ENCODE measurements around the gene OR6X1.
"Not testable (repeated sequence)": the region's sequence is repeated elsewhere in the genome, so short reads cannot be mapped to it uniquely, and the experiment has no call there.

The OR6X1 gene

DNA sequence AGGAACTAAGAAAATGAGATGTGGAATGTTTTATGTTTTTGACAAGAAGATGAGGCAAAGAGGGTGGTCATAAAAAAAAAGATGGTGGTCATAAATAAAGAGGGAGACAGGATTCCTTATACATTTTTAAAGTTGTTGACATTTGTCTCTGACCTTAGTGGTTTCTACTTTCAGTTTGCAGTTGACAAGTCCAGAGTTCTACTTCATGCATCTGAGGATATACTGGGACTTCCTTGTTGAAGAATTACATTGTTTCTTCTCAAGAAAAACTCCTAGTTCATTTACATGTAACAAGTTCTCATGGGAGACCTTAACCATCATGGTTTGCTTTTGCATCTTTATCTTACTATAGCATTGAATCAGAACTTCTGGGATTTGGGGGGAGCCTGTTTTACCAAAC, 1.2 kb downstream of the OR6X1 start:
- DNase-seq (ENCODE audit: low read depth): no peak

DNA sequence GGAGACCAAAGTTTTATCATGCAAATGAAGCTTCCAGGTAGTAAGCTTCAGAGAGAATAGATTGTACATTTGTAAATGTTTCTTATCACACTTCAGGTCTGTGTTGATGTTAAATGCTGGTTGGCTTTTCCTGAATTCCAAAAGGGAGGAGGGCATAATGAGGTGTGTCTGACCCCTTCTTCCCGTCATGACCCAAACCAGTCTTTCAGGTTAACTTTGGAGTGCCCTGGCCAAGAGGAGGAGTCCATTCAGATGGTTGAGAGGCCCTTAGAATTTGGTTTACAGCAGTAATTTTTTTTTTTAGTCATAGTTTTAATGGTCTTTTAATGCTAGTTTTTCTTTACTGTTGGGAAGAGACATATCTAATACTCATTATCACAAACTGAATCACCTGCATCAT, 2.5 kb downstream of the OR6X1 start:
- DNase-seq (ENCODE audit: low read depth): no peak

DNA sequence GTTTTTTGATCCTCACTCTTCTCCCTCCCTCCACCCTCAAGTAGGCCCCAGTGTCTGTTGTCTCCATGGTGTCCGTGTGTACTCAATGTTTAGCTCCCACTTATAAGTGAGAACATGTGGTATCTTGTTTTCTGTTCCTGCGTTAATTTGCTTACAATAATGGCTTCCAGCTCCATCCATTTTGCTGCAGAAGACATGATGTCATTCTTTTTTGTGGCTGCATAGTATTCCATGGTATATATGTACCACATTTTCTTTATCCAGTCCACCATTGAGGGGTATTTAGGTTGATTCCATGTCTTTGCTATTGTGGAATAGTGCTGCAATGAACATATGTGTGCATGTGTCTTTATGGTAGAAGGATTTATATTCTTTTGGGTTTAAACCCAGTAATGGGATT, 6.0 kb downstream of the OR6X1 start:
- DNase-seq (ENCODE audit: low read depth): not testable (repeated sequence)

DNA sequence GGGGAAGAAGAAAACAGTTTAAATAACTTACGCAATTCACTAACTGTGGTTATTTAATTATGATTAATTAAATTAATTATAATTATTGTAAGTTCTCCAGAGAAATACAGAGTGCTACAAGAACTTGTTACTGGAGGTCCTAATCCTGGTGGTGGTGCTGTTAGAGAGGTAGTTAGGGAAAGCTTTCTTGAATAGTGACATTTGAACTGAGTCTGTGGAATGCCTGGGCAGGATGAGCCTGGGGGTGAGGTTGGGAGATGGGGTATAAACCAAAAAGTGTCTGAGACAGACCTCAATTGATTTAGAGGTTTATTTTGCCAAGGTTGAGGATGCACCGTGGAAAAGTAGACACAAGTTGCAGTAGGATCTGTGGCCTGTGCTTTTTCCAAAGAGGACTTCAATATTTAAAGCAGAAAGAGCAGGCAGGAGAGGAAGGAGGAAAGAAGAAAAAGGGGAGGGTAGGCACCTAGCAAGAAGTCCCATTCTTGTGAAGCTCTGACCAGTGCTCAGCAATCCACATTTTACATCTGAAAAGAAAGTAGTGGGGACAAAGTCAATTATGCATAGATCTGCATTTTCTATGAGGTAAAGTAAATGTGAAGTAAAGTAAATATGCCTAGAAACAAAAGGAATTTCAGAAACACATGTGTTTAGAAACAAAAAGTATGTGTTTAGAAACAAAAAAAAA, 8.4 kb downstream of the OR6X1 start:
- DNase-seq (ENCODE audit: low read depth): no peak

DNA sequence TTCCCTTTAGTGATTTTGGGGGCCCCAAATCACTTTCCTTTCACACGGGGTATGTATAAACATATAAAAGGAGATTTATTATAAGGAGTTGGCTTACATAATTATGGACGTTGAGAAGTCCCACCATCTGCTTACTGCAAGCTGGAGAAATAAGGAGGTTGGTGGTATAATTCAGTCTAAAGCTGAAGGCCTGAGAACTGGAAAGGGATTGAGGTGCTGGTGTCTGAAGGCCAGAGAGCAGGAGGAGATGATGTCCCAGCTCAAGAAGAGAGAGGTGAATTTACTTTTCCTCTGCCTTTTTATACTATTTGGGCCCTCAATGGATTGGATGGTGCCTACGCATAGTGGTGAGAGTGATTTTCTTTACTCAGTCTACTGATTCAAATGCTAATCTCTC, 11.6 kb downstream of the OR6X1 start:
- DNase-seq (ENCODE audit: low read depth): no peak

DNA sequence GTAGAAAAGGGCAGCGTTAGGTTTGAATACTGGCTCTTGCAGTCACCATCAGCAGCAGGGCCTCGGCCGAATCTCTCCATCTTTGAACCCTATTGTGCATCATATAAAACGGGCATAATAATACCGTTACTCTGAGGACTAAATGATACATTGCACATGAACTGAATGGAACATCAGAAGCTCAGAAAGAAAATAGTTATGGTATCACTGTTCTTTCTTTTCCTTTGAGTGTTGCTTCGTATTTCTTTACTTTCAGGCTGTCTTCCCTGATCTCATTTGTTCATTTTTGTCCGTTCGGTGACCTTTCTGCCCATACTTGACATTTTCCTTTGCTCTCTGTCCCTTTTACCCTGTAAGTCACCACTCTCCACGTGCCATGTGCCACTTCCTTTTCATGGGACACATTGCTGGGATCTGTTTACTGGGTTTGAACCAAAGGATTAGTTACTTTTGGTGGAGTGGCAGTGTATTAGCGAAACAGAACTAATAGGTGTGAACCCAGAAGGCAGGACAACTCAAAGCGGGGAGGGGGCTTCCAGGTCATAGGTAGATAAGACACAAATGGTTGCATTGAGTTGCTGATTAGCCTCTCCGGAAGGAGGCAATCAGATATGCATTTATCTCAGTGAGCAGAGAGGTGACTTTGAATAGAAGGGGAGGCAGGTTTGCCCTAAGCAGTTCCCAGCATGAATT, 12.1 kb downstream of the OR6X1 start:
- DNase-seq (ENCODE audit: low read depth): no peak

DNA sequence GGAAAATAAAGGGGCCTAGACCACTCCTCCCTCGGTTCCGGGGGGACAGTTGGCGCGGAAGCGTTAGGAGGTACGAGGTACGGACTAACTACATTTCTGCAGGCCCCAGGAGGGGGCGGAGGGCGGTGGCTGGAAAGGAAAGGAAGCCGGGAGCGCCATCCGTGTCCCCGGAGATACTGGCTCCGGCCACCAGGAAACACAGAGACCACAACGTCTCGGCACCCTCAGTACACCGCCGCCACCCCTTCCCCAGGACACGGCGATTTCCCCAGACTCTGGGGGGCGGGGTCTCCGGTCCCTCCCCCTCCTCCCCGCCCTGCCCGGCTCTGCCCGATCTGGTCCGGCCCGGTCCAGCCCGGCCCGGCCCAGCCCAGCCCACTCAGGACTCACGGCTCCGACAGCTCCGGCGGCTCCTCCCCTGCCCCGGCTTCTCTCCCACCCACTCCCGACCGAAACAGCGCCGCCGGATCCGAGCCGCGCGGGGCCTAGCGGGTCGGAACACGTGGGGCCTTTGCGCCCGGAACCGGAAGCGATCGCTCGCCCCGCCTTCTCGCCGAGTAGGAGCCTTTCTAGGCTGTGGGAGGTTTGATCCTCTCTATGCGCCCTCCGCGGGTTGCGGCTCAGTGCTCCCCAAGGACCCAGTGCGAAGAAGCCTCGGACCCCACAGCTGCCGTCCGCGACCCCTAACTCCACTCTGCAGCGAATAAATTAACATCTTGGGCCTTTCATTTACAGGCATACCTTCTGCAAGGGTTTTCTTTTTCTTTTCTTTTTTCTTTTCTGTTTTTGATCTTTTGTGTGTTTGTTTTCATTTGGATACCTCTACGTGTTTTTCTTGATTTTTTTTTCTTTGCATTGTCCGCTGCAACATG, 12.9 kb downstream of the OR6X1 start, which contains the start of gene ZNF202:
TSS of gene ZNF202 (minus strand) at position 502 of the 872 bp plus-strand sequence. CDS start 10,772 bp downstream, outside the sequence.
- DNase-seq (ENCODE audit: low read depth): peak; percentile 90

DNA sequence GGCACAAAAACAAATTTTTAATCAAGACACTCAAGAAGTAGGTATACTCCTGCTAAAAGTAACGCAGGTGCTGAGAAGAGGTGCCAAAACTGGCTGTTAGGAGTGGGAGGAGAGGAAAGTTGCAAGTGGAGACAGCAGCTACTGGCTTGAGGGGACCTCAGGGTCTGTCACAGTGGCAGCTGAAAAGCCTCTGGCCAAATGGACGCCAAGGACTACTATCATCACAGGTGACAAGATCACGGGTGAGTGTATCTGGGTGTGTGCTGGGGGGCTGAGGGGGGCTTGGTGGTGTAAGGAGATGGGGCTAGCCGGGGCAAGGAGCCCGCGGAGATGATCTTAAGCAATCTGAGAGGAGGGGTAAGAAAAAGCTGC, 13.5 kb downstream of the OR6X1 start:
- DNase-seq (ENCODE audit: low read depth): no peak

DNA sequence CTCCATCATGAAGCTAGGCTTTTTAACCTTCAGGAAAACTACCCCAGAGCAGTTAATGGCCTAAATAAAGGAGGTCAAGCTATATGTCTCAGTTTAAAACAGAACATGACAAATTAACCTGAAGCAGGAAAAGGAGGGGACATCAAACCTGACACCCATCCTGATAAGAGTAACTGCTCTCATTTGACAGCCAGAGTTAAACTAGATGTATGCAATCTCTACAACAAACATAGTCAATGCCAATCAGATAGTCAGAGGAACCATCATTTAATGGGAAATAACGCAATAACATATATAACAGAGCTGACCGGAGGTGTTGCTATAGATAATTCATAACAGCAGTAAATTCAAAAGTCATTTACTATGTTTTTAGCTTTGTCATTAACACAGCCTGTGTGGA, 15.9 kb downstream of the OR6X1 start:
- DNase-seq (ENCODE audit: low read depth): no peak

DNA sequence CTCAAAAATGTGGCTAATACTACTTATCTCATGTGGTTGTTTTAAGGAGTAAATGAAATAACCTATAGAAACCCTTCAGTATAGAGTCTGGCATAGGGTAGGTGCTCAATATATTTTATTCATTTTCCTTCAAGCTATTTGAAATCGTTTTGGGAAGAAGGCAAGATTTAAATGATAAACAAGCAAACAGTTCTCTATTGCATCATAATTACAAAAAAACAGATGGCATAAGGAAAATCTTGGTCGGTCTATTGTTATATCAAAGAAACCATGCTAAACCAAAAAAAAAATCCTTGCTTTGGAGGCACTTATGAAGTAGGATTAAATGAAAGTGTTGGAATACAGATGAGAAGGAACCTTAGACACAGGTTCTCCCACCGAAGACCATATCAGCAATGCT, 17.5 kb downstream of the OR6X1 start:
- no peak for DNase-seq (ENCODE audit: low read depth)

DNA sequence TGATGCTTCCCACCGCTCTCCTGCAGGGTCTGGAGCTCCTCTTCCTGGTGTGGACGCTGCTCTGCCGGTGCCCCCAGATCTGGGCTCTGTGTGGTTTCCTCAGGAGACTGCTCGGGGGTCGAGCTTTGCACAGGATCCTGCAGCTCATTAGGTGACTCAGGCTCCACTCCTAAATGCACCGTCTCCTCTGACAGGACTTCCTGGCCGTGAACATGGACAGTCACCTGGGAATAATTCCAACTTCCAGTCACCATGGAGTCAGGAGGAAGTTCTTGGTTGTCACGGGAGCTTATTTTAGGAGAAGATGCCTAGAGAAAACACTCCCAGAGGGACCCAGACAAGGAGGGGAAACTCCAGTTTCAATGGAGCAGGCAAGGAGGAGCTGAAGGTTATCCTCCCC, 24.7 kb downstream of the OR6X1 start:
- no peak for DNase-seq (ENCODE audit: low read depth)

DNA sequence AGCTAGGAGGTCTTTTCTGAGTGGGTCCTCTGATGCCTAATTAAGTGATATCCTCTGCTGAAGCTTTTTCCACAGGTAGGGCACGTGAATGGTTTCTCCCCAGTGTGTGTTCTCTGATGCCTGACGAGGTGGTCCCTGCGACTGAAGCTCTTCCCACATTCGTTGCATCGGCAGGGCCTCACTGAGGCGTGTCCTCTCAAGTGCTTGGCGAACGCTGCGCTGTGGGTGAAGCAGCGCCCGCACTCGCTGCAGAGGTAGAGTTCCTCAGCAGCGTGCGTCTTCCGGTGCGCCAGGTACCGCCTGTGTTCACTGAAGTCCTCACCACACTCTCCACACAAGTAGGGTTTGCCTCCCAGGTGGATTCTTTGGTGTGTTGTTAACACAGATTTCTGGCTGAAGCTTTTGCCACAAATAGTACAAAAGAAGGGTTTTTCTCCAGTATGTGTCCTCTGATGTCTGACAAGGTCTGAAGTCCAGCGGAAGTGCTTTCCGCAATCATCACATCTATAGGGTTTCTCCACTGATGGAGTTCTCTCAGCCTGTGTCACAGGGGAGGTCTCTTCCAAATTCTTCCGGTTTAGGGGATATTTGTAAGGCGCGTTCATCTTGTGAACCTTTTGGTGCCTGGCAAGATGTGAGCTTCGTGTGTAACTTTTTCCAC, 28.2 kb downstream of the OR6X1 start:
- DNase-seq (ENCODE audit: low read depth): no peak

DNA sequence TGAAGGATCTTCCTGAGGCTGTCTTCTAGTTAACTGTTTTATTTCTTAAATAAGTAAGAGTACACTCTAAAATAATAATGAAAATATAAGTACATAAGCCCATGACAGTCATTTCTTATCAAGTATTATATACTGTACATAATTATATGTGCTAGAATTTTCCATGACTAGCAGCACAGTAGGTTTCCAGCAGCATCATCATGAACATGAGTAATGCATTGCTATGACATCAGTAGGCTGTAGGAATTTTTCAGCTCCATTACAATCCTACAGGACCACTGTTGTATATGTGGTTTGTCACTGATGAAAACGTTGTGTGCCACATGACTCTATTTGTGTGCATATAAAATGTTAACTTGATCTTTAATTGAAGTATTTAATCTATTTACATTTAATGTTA, 34.9 kb downstream of the OR6X1 start:
- no peak for DNase-seq (ENCODE audit: low read depth)

DNA sequence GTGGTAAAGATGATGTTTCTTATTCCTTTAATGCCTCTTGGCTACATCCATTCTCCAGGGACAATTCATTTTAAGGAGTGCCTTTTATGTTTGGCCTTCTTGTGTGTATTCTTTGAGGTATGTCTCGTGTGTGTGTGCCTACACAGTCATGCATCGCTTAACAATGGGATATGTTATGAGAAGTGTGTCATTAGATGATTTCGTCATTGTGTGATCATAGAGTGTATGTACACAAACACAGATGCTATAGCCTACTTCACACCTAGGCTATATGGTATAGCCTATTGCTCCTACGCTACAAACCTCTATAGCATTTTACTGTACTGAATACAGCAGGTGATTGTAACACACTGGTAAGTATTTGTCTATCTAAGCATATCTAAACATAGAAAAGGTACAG, 35.8 kb downstream of the OR6X1 start:
- DNase-seq (ENCODE audit: low read depth): no peak

DNA sequence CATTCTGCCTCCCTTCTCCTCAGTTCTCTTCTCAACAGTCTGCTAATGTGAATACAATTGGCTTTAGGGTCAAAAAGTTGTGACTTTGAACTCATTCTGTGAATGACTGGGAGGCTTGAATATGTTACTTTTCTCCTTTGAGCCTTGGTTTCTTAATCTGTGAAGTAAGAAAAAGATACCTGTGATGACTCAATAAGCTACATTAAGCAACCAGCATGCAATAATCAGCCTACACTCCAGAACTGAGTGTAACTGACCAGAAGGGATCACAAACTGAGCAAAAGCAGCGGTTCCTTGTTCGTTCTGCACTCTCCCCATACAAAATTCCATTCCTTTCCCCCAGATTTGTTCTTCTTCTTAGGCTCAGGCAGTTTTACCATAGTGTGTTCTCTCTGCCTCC, 36.3 kb downstream of the OR6X1 start:
- no peak for DNase-seq (ENCODE audit: low read depth)

DNA sequence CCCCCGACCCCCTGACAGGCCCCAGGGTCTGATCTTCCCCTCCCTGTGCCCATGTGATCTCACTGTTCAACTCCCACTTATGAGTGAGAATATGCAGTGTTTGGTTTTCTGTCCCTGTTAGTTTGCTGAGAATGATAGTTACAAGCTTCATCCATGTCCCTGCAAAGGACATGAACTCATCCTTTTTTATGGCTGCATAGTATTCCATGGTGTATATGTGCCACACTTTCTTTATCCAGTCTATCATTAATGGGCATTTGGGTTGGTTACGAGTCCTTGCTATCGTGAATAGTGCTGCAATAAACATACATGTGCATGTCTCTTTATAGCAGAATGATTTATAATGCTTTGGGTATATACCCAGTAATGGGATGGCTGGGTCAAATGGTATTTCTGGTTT, 41.7 kb downstream of the OR6X1 start:
- DNase-seq (ENCODE audit: low read depth): not testable (repeated sequence)

DNA sequence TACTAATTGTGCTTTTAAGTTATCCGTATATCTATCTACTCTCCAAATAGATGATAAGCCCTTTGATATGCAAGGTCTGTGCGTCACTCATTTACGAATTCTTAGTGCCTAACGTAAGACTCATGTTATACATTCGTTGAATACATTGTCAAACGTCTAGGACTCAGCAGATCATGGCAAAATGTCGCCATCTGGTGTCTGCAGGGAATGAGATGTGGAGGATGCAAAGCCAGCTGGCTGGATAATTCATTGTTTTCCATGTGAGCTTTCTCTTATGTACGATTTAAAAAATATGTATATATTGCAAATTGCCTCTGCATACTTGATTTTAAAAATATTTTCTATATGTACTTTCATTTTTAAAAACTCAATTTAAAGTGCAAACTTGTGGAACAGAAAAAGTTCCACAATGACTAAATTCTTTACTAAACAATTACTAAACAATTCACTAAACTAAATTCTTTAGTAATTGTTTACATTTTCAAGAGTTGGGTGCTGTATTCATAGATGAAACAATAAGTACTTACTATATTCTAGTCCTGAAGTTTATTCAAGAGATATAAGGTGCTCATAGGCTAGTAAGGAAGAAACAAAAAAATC, 46.6 kb downstream of the OR6X1 start:
- peak; percentile 46 for DNase-seq (ENCODE audit: low read depth)

DNA sequence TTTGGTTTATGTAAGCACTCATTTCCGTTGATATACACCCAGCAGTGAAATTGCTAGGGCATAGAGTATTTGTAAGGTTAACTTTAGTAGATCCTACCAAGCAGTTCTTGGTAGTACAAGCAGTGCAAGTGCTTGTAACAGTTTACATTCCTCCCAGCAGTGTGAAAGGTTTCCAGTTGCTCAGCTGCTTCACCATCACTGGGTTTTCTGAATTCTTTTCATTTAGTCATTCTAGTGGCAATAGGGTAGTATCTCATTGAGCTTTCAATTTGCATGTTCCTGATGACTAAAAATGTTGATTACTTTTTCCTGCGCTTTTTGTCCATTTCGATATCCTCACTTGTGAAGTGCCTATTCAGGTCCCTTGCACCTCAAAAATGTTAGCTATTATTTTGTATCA, 47.1 kb downstream of the OR6X1 start:
- DNase-seq (ENCODE audit: low read depth): no peak

DNA sequence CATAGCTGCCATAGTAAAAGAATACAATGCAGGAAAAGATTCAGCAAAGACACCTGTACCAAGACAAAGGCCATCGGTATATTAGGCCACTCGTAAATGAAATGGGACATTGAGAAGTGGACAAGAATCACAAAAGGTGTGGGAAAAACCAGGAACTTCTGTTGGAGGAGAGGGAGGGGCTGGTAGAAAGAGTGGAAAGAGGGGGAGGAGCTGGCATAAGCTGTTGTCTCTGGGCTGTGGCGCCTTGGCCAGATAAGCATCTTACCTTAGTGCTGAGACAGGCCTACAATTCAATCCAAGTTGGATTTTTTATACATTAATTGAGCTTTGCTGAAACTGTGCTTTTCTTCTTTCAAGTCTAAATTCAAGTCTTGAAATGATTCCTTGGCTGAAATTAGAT, 50.0 kb downstream of the OR6X1 start:
- DNase-seq (ENCODE audit: low read depth): no peak
